ENCODE data around the gene CDK15. TPM values are rescaled to one million over a fixed set of nuclear protein-coding genes. Genes with fewer than 3 reads are reported as not detected.

Gene CDK15
- total RNA-seq, 1 experiment from 2014 or later: not detected

GRCh38 chr2:201906777-201907562 is 100.6 kb downstream of the CDK15 start:
- H3K27ac Mint-ChIP-seq: peak overlapping the region; percentile 5; the same call in 1 of the 2 replicates
- H3K4me3 Mint-ChIP-seq: no peak overlapping the region
- TF ChIP-seq NFYB (CRISPR knock-in tag; conservative IDR thresholded peaks at IDR 0.05; ENCODE audit: low read depth): no peak
- no peak for TF ChIP-seq NR1H2 (CRISPR knock-in tag; IDR thresholded peaks at IDR 0.05)
- no peak for TF ChIP-seq ETV6 (CRISPR knock-in tag; IDR thresholded peaks at IDR 0.05)
- TF ChIP-seq MXD4 (CRISPR knock-in tag; IDR thresholded peaks at IDR 0.05; ENCODE audit: borderline replicate concordance): no peak
- TF ChIP-seq, protein P1, sequence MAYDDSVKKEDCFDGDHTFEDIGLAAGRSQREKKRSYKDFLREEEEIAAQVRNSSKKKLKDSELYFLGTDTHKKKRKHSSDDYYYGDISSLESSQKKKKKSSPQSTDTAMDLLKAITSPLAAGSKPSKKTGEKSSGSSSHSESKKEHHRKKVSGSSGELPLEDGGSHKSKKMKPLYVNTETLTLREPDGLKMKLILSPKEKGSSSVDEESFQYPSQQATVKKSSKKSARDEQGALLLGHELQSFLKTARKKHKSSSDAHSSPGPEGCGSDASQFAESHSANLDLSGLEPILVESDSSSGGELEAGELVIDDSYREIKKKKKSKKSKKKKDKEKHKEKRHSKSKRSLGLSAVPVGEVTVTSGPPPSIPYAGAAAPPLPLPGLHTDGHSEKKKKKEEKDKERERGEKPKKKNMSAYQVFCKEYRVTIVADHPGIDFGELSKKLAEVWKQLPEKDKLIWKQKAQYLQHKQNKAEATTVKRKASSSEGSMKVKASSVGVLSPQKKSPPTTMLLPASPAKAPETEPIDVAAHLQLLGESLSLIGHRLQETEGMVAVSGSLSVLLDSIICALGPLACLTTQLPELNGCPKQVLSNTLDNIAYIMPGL (CRISPR knock-in tag; IDR thresholded peaks at IDR 0.05): no peak
- TF ChIP-seq ZNF317 (CRISPR knock-in tag; IDR thresholded peaks at IDR 0.05; ENCODE audit: borderline replicate concordance, low read depth): no peak
- no peak for TF ChIP-seq CREM (CRISPR knock-in tag; IDR thresholded peaks at IDR 0.05)
- TF ChIP-seq ZMAT4 (CRISPR knock-in tag; IDR thresholded peaks at IDR 0.05): no peak
- no peak for TF ChIP-seq TCF7 (CRISPR knock-in tag; IDR thresholded peaks at IDR 0.05; ENCODE audit: low read depth)
- TF ChIP-seq SP1 (CRISPR knock-in tag; conservative IDR thresholded peaks at IDR 0.05): no peak
- no peak for TF ChIP-seq NR3C1 (CRISPR knock-in tag; conservative IDR thresholded peaks at IDR 0.05; ENCODE audit: low read depth)
- TF ChIP-seq, protein P2, sequence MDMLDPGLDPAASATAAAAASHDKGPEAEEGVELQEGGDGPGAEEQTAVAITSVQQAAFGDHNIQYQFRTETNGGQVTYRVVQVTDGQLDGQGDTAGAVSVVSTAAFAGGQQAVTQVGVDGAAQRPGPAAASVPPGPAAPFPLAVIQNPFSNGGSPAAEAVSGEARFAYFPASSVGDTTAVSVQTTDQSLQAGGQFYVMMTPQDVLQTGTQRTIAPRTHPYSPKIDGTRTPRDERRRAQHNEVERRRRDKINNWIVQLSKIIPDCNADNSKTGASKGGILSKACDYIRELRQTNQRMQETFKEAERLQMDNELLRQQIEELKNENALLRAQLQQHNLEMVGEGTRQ (CRISPR knock-in tag; IDR thresholded peaks at IDR 0.05): no peak
- no peak for TF ChIP-seq MAX (CRISPR knock-in tag; IDR thresholded peaks at IDR 0.05)
- no peak for TF ChIP-seq AR (CRISPR knock-in tag; IDR thresholded peaks at IDR 0.05)
- TF ChIP-seq, protein P3, sequence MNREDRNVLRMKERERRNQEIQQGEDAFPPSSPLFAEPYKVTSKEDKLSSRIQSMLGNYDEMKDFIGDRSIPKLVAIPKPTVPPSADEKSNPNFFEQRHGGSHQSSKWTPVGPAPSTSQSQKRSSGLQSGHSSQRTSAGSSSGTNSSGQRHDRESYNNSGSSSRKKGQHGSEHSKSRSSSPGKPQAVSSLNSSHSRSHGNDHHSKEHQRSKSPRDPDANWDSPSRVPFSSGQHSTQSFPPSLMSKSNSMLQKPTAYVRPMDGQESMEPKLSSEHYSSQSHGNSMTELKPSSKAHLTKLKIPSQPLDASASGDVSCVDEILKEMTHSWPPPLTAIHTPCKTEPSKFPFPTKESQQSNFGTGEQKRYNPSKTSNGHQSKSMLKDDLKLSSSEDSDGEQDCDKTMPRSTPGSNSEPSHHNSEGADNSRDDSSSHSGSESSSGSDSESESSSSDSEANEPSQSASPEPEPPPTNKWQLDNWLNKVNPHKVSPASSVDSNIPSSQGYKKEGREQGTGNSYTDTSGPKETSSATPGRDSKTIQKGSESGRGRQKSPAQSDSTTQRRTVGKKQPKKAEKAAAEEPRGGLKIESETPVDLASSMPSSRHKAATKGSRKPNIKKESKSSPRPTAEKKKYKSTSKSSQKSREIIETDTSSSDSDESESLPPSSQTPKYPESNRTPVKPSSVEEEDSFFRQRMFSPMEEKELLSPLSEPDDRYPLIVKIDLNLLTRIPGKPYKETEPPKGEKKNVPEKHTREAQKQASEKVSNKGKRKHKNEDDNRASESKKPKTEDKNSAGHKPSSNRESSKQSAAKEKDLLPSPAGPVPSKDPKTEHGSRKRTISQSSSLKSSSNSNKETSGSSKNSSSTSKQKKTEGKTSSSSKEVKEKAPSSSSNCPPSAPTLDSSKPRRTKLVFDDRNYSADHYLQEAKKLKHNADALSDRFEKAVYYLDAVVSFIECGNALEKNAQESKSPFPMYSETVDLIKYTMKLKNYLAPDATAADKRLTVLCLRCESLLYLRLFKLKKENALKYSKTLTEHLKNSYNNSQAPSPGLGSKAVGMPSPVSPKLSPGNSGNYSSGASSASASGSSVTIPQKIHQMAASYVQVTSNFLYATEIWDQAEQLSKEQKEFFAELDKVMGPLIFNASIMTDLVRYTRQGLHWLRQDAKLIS (CRISPR knock-in tag; IDR thresholded peaks at IDR 0.05; ENCODE audit: borderline replicate concordance): no peak
- TF ChIP-seq OVOL2 (CRISPR knock-in tag; IDR thresholded peaks at IDR 0.05; ENCODE audit: borderline replicate concordance): no peak
- no peak for TF ChIP-seq RORB (CRISPR knock-in tag; IDR thresholded peaks at IDR 0.05)
- TF ChIP-seq SMAD4 (CRISPR knock-in tag; IDR thresholded peaks at IDR 0.05): no peak
- no peaks in the 10 kb centered on the region for H3K9me3 Mint-ChIP-seq
- peaks cover 57% of the 10 kb centered on the region for H3K4me1 Mint-ChIP-seq
- DNase-seq (ENCODE audit: low spot score): no peak
- no peaks in the 10 kb centered on the region for H3K36me3 Mint-ChIP-seq
- CTCF ChIA-PET: no interaction called here
- ATAC-seq: no peak
- no peaks in the 10 kb centered on the region for H3K27me3 Mint-ChIP-seq (ENCODE audit: low read depth)
- POLR2A ChIA-PET: no interaction called here

All from WTC11 (cell line).